Body of pancreas (tissue), 4 donors: ENCODE data around the gene ORAI2.
"Not testable (repeated sequence)": the region's sequence is repeated elsewhere in the genome, so short reads cannot be mapped to it uniquely, and the experiment has no call there.

ENCODE experiments used
- POLR2A ChIP-seq, 3 donors: fragments of 450-650 bp; IDR thresholded peaks; one replicate each; pipeline ENCODE4 v1.6.1; 2016; ENCODE audit warnings: antibody characterized with exemption in 3 of 3, mild to moderate bottlenecking in 2 of 3
- TF ChIP-seq, protein P1 (sequence below), 7 experiments: fragments of 450-650 bp in 4 of 7; fragments of 200-600 bp in 3 of 7; sonication (generic) in 3 of 7; IDR thresholded peaks; one replicate each; pipeline ENCODE4 v1.5.1; 2016 to 2019; ENCODE audit warnings: antibody characterized with exemption in 7 of 7

DNA sequence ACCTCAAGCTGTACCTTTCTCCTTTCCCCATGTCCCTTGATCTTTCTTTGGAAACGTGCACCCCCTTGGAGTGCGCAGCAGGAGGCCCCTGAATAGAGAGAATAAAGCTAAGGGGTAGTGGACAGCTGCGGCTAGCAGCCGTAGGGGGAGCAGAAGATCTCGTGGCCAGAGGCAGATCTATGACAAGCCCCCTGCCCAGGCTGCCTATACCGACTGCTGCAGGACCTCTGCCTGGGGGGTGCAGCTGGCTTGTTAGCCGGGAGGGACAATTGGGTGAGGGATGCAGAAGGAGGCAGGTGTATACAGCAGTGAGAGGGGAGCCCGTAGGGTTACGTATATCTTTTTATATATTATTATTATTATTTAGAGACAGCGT lies 45.8 kb downstream of the ORAI2 start:
- TF ChIP-seq, protein P1, sequence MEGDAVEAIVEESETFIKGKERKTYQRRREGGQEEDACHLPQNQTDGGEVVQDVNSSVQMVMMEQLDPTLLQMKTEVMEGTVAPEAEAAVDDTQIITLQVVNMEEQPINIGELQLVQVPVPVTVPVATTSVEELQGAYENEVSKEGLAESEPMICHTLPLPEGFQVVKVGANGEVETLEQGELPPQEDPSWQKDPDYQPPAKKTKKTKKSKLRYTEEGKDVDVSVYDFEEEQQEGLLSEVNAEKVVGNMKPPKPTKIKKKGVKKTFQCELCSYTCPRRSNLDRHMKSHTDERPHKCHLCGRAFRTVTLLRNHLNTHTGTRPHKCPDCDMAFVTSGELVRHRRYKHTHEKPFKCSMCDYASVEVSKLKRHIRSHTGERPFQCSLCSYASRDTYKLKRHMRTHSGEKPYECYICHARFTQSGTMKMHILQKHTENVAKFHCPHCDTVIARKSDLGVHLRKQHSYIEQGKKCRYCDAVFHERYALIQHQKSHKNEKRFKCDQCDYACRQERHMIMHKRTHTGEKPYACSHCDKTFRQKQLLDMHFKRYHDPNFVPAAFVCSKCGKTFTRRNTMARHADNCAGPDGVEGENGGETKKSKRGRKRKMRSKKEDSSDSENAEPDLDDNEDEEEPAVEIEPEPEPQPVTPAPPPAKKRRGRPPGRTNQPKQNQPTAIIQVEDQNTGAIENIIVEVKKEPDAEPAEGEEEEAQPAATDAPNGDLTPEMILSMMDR (IDR thresholded peaks at IDR 0.05) = not testable (repeated sequence)
- TF ChIP-seq POLR2A (IDR thresholded peaks at IDR 0.05) = not testable (repeated sequence)
